K562 (cell line): ENCODE results near the gene CRAT.

ENCODE experiments used
- EZH2 ChIP-seq: IDR thresholded peaks from 2 replicates; pipeline ENCODE4 v1.6.1; 2012; ENCODE audit warnings: low read depth, mild to moderate bottlenecking, inconsistent platforms, low read length, borderline replicate concordance
- LEF1 ChIP-seq: fragments of 450-650 bp; IDR thresholded peaks from 2 replicates; pipeline ENCODE4 v1.6.1; 2016; ENCODE audit warnings: mild to moderate bottlenecking
- TF ChIP-seq, protein P1 (sequence below), 3 experiments: IDR thresholded peaks in 2 of 3; conservative IDR thresholded peaks in 1 of 3; 2 replicates each; pipeline ENCODE4 v1.5.1; 2011 to 2012; ENCODE audit warnings: low read length in 3 of 3, mild to moderate bottlenecking in 3 of 3, control low read depth in 2 of 3, improper control_type of control experiment in 1 of 3, inconsistent platforms in 1 of 3, low read depth in 1 of 3, mixed read lengths in 1 of 3, moderate library complexity in 1 of 3; ENCODE audit not compliant: insufficient read depth in 2 of 3

DNA sequence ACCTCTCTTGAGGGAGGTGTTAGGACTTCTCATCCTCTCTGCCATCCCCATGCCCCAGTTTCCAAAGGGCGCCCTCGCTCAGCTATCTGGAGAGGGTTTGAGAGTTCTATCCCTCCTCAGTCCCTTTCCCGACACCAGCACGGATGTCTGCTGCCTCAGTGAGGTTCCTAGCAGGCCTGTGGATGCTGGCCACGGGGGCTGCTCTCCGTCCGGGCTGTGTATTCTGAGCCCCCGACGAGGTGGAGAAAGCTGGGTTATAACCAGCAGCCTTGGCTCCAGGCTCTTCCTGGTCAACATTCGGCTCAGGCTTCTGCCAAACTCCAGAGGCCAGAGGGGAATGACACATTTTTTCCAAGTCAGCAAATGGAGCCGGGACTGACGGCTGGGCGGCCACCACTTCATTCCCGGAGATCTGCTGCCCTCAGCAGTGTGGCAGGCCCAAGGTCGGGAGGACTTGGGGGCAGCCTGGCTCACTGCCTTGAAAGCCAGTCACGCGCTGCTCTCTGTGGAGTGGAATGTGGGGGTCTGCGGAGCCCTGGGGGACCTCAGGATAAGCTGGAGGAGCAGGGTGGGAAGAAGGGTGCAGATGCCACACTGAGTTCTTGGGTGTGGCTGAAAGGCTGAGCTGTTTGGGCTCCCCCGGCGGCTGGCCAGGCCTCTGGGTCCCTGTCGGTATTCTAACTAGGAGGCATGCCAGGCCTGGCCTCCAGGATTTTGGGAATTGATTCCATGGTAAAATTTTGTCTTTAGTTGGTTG is 28.1 kb upstream of the CRAT start:
- TF ChIP-seq LEF1, result no peak
- TF ChIP-seq, protein P1, sequence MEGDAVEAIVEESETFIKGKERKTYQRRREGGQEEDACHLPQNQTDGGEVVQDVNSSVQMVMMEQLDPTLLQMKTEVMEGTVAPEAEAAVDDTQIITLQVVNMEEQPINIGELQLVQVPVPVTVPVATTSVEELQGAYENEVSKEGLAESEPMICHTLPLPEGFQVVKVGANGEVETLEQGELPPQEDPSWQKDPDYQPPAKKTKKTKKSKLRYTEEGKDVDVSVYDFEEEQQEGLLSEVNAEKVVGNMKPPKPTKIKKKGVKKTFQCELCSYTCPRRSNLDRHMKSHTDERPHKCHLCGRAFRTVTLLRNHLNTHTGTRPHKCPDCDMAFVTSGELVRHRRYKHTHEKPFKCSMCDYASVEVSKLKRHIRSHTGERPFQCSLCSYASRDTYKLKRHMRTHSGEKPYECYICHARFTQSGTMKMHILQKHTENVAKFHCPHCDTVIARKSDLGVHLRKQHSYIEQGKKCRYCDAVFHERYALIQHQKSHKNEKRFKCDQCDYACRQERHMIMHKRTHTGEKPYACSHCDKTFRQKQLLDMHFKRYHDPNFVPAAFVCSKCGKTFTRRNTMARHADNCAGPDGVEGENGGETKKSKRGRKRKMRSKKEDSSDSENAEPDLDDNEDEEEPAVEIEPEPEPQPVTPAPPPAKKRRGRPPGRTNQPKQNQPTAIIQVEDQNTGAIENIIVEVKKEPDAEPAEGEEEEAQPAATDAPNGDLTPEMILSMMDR (IDR thresholded peaks at IDR 0.05 in 2 of 3, conservative IDR thresholded peaks at IDR 0.05 in 1 of 3; ENCODE audit: insufficient read depth in 2 of 3, low read depth in 1 of 3, low read length in 3 of 3), result no peak
- no peak for TF ChIP-seq EZH2
